IMR-90 (cell line): Measurements from ENCODE around the gene ANKRD42. TPM values are rescaled to one million over a fixed set of nuclear protein-coding genes. Genes with fewer than 3 reads are reported as not detected.

ENCODE experiments used
- ATAC-seq: fragments of 200-7000 bp; cut with Tn5 transposase; 2 replicates; pipeline ENCODE4 v1.9.1; 2020; ENCODE audit warnings: low read depth, mild to moderate bottlenecking, moderate library complexity
- BruUV-seq: library from RNA; stranded (reverse); fragments of 400-500 nt; replicated peaks from 2 replicates; lab custom pipeline; 2021; lab: Mats Ljungman, UMichigan
- CTCF ChIA-PET: fragments of 300-600 bp; formaldehyde crosslinking; extraction: SDS; loops from one replicate; lab custom pipeline; 2021; ENCODE audit warnings: antibody characterized with exemption; lab: Yijun Ruan, JAX
- POLR2A ChIA-PET: fragments of 300-600 bp; sonication (Branson Sonifier 250); formaldehyde crosslinking; loops from one replicate; lab custom pipeline; 2022; ENCODE audit warnings: antibody characterized with exemption; ENCODE audit not compliant: unreplicated experiment; lab: Charles Lee
- DNase-seq: peaks from one replicate; pipeline ENCODE4 v3.0.0; 2013
- H2AFZ ChIP-seq: replicated peaks from 2 replicates; pipeline ENCODE3; 2013; ENCODE audit warnings: low read length, mild to moderate bottlenecking; ENCODE audit not compliant: poor library complexity
- H2AK5ac ChIP-seq: 2 replicates; pipeline ENCODE4 v1.6.1; 2013; ENCODE audit warnings: low read depth, low read length, inconsistent platforms
- H2AK9ac ChIP-seq: replicated peaks from 2 replicates; pipeline ENCODE3; 2013; ENCODE audit warnings: mild to moderate bottlenecking, low read depth, low read length, moderate library complexity; ENCODE audit not compliant: poor library complexity
- H2BK120ac ChIP-seq: 2 replicates; pipeline ENCODE4 v1.6.1; 2013; ENCODE audit warnings: low read depth, low read length, inconsistent platforms
- H2BK15ac ChIP-seq: 3 replicates; pipeline ENCODE4 v1.6.1; 2013; ENCODE audit warnings: low read depth, low read length, inconsistent platforms
- H2BK20ac ChIP-seq: 2 replicates; pipeline ENCODE4 v1.6.1; 2013; ENCODE audit warnings: low read depth, mild to moderate bottlenecking, inconsistent platforms, low read length, moderate library complexity
- H2BK5ac ChIP-seq: 2 replicates; pipeline ENCODE4 v1.6.1; 2013; ENCODE audit warnings: mild to moderate bottlenecking, low read depth, low read length, inconsistent platforms; ENCODE audit not compliant: poor library complexity, severe bottlenecking
- H3K14ac ChIP-seq: replicated peaks from 2 replicates; pipeline ENCODE4 v1.6.1; 2013; ENCODE audit warnings: low read depth, low read length, inconsistent platforms
- H3K18ac ChIP-seq: 2 replicates; pipeline ENCODE4 v1.6.1; 2013; ENCODE audit warnings: low read depth, low read length, control low read depth
- H3K23ac ChIP-seq: 2 replicates; pipeline ENCODE4 v1.6.1; 2013; ENCODE audit warnings: low read depth, low read length, inconsistent platforms
- H3K27ac ChIP-seq: 2 replicates; pipeline ENCODE4 v1.5.1; 2013; ENCODE audit warnings: mild to moderate bottlenecking, control low read depth, low read length; ENCODE audit not compliant: insufficient read depth
- H3K27me3 ChIP-seq: 2 replicates; pipeline ENCODE4 v1.6.1; 2013; ENCODE audit warnings: low read length; ENCODE audit not compliant: control insufficient read depth, insufficient read depth
- H3K36me3 ChIP-seq: 2 replicates; pipeline ENCODE4 v1.6.1; 2013; ENCODE audit warnings: low read length, mixed read lengths; ENCODE audit not compliant: control insufficient read depth, insufficient read depth
- H3K4ac ChIP-seq: 2 replicates; pipeline ENCODE4 v1.6.1; 2013; ENCODE audit warnings: low read depth, low read length, inconsistent platforms
- H3K4me1 ChIP-seq: 2 replicates; pipeline ENCODE4 v1.6.1; 2013; ENCODE audit warnings: low read length, mixed read lengths; ENCODE audit not compliant: control insufficient read depth, insufficient read depth
- H3K4me2 ChIP-seq: 2 replicates; pipeline ENCODE4 v1.6.1; 2013; ENCODE audit warnings: low read depth, mild to moderate bottlenecking, control low read depth, low read length, moderate library complexity
- H3K4me3 ChIP-seq: 2 replicates; pipeline ENCODE4 v1.5.1; 2013; ENCODE audit warnings: low read depth, mild to moderate bottlenecking, control low read depth, low read length, moderate library complexity; ENCODE audit not compliant: insufficient read depth
- H3K56ac ChIP-seq: 2 replicates; pipeline ENCODE4 v1.6.1; 2013; ENCODE audit warnings: low read length, inconsistent platforms; ENCODE audit not compliant: insufficient read depth; ENCODE audit errors: extremely low read depth
- H3K79me1 ChIP-seq, 2 experiments: 2 replicates each; pipeline ENCODE4 v1.6.1; 2013; ENCODE audit warnings: low read length in 2 of 2, inconsistent platforms in 1 of 2, low read depth in 1 of 2
- H3K9ac ChIP-seq: 2 replicates; pipeline ENCODE4 v1.6.1; 2013; ENCODE audit warnings: low read depth, low read length, control low read depth
- H3K9me1 ChIP-seq: 2 replicates; pipeline ENCODE4 v1.6.1; 2013; ENCODE audit warnings: low read length, inconsistent platforms; ENCODE audit not compliant: insufficient read depth
- H3K9me3 ChIP-seq: 2 replicates; pipeline ENCODE4 v1.6.1; 2013; ENCODE audit warnings: low read length; ENCODE audit not compliant: control insufficient read depth, insufficient read depth
- H4K20me1 ChIP-seq: 2 replicates; pipeline ENCODE4 v1.6.1; 2013; ENCODE audit warnings: low read length, inconsistent platforms; ENCODE audit not compliant: insufficient read depth
- H4K5ac ChIP-seq: 2 replicates; pipeline ENCODE4 v1.6.1; 2013; ENCODE audit warnings: mild to moderate bottlenecking, low read depth, low read length, control low read depth
- H4K8ac ChIP-seq, 2 experiments: 2 replicates each; pipeline ENCODE4 v1.6.1; 2013; ENCODE audit warnings: low read depth in 2 of 2, low read length in 2 of 2, control low read depth in 1 of 2, inconsistent platforms in 1 of 2
- H4K91ac ChIP-seq: 2 replicates; pipeline ENCODE4 v1.6.1; 2013; ENCODE audit warnings: low read depth, low read length, inconsistent platforms; ENCODE audit not compliant: insufficient read depth
- FOS ChIP-seq: fragments of 150-350 bp; IDR thresholded peaks from 2 replicates; pipeline ENCODE4 v1.6.1; 2016; ENCODE audit warnings: low read depth, low read length
- MAFK ChIP-seq: IDR thresholded peaks from 2 replicates; pipeline ENCODE4 v1.6.1; 2012; ENCODE audit warnings: low read depth, low read length, improper control_type of control experiment
- MAZ ChIP-seq: IDR thresholded peaks from 2 replicates; pipeline ENCODE4 v1.6.1; 2012; ENCODE audit warnings: low read depth, mild to moderate bottlenecking, low read length, improper control_type of control experiment, moderate library complexity, borderline replicate concordance
- SMC3 ChIP-seq: fragments of 150-350 bp; IDR thresholded peaks from 2 replicates; pipeline ENCODE4 v1.6.1; 2016; ENCODE audit warnings: low read depth, mild to moderate bottlenecking, antibody characterized with exemption, low read length, moderate library complexity
- WGBS, 2 experiments: methylation state at CpG; one replicate each; pipeline versions ENCODE4 v1.1.5 to v1.1.7; 2013; ENCODE audit warnings: missing lambda C conversion rate in 2 of 2; ENCODE audit not compliant: insufficient read length in 1 of 2; ENCODE audit errors: extremely low coverage in 2 of 2; 5-methylcytosine and 5-hydroxymethylcytosine counted together
- dilution Hi-C: fragments of 300-500 bp; cut with HindIII; formaldehyde crosslinking; loops from one replicate; pipeline ENCODE4 v1.14.3; 2018; ENCODE audit warnings: low sequenced_read_pairs; ENCODE audit not compliant: unreplicated experiment
- in situ Hi-C: fragments of 300-500 bp; cut with MboI; formaldehyde crosslinking; loops from 3 replicates; pipeline ENCODE4 v1.14.3; 2019; ENCODE audit warnings: low sequenced_read_pairs, inconsistent platforms, mixed read lengths
- intact Hi-C: fragments of 100-400 bp; cut with micrococcal nuclease; formaldehyde crosslinking; loops from 2 replicates; pipeline ENCODE4 v1.10.0; 2022
- polyA plus RNA-seq, 3 experiments: library from polyadenylated mRNA; depleted of rRNA; stranded (reverse); fragments of >200 nt; gene quantifications; 2 replicates each; pipeline ENCODE4 v1.2.3, GENCODE V29; 2012; ENCODE audit warnings: low replicate concordance in 1 of 3
- total RNA-seq: library from RNA; depleted of rRNA; stranded (reverse); fragments of >200 nt; gene quantifications from 2 replicates; pipeline ENCODE4 v1.2.3, GENCODE V29; 2012
- TF ChIP-seq, protein P1 (sequence below): conservative IDR thresholded peaks from 2 replicates; pipeline ENCODE4 v1.5.1; 2012; ENCODE audit warnings: mild to moderate bottlenecking, low read depth, low read length, improper control_type of control experiment

Gene ANKRD42
- total and polyA plus RNA-seq, 2 of the 4 experiments (the other 2 are of a cell fraction) = 5.2 to 5.6 TPM

DNA sequence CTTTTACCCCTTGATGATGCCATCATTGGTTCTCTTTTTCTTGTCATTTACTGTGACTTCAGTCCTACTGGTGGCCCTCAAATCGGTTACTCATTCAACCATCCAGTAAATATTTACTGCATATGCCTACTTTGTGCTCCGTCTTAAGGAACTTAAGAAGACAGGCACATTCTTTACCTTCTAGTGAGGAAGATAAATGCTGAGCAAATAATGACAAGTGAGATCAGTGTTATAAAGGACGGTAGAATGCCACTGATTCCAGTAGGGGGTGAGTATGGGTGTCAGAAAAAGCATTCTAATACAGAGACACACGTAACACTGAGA is 1.6 kb downstream of the ANKRD42 start:
- Histone ChIP-seq H2BK20ac (no peak overlapping the region), H3K36me3 (peaks cover 7% of the 10 kb centered on the region), H2AK9ac (no peak overlapping the region), H3K56ac (peak overlapping the region; percentile 86), H3K14ac (peak overlapping the region; percentile 91), H3K79me1 (peaks cover 21 to 37% of the 10 kb centered on the region in 2 experiments), H4K5ac (peak overlapping the region; percentile 28; the same call in 1 of the 2 replicates), H3K18ac (no peak overlapping the region; the same call in 1 of the 2 replicates), H2BK5ac (peak overlapping the region; percentile 55), H3K9me3 (no peaks in the 10 kb centered on the region), H3K9me1 (0 out of 2 replicates have a peak, but pooled peaks cover 3% of the 10 kb centered on the region), H3K4ac (peak overlapping the region; percentile 55; the same call in 1 of the 2 replicates), H2BK120ac (peak overlapping the region; percentile 22; the same call in 1 of the 2 replicates), H3K4me2 (peak overlapping the region; percentile 76), H2AK5ac (peak overlapping the region; percentile 30), H3K23ac (peak overlapping the region; percentile 80), H3K27me3 (no peaks in the 10 kb centered on the region), H4K8ac (peak overlapping the region in 1 of 2 experiments; percentile 76; a peak in 2 of 4 replicates), H4K91ac (no peak overlapping the region), H4K20me1 (0 out of 2 replicates have a peak, but pooled peaks cover 4% of the 10 kb centered on the region), H2BK15ac (0 out of 3 replicates have a peak overlapping the region, but pooled peaks have one; percentile 18), H3K27ac (no peak overlapping the region), H3K4me3 (peak overlapping the region; percentile 85), H2AFZ (no peak overlapping the region), H3K9ac (peak overlapping the region; percentile 75; the same call in 1 of the 2 replicates), H3K4me1 (peaks cover 9% of the 10 kb centered on the region)
- ATAC-seq (no peak), DNase-seq (peak; percentile 1)
- no peak for TF ChIP-seq SMC3
- no peak for TF ChIP-seq MAFK
- TF ChIP-seq, protein P1, sequence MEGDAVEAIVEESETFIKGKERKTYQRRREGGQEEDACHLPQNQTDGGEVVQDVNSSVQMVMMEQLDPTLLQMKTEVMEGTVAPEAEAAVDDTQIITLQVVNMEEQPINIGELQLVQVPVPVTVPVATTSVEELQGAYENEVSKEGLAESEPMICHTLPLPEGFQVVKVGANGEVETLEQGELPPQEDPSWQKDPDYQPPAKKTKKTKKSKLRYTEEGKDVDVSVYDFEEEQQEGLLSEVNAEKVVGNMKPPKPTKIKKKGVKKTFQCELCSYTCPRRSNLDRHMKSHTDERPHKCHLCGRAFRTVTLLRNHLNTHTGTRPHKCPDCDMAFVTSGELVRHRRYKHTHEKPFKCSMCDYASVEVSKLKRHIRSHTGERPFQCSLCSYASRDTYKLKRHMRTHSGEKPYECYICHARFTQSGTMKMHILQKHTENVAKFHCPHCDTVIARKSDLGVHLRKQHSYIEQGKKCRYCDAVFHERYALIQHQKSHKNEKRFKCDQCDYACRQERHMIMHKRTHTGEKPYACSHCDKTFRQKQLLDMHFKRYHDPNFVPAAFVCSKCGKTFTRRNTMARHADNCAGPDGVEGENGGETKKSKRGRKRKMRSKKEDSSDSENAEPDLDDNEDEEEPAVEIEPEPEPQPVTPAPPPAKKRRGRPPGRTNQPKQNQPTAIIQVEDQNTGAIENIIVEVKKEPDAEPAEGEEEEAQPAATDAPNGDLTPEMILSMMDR = no peak
- TF ChIP-seq MAZ = no peak
- no peak for TF ChIP-seq FOS
- intact Hi-C loops = loop anchor here (2.0 to 5.0 kb wide), 2 partner anchors 87 to 294 kb away; partner anchors contain the start of genes DDIAS and PRCP
- ChIA-PET POLR2A (no interaction called here), CTCF (interaction anchor here (0.6 to 1.2 kb wide), 2 partner anchors 55 to 306 kb away, joined by 3 to 4 read pairs; no protein-coding TSS in a partner anchor)
- dilution Hi-C loops = no loop called here
- WGBS, 2 experiments = no CpG with 5 or more reads among the region's 4 CpGs
- in situ Hi-C loops = no loop called here
- BruUV-seq = no TSS peak
